WI38 (cell line): ENCODE measurements around the gene HIPK2.

Experiments used
- H3K4me3 ChIP-seq: 2 replicates; pipeline ENCODE4 v1.5.1; 2011; ENCODE audit warnings: low read depth, mild to moderate bottlenecking, control low read depth, low read length
- CTCF ChIP-seq: IDR thresholded peaks from 2 replicates; pipeline ENCODE4 v1.5.1; 2012; ENCODE audit warnings: low read depth, mild to moderate bottlenecking, control low read depth, low read length

Gene HIPK2

DNA sequence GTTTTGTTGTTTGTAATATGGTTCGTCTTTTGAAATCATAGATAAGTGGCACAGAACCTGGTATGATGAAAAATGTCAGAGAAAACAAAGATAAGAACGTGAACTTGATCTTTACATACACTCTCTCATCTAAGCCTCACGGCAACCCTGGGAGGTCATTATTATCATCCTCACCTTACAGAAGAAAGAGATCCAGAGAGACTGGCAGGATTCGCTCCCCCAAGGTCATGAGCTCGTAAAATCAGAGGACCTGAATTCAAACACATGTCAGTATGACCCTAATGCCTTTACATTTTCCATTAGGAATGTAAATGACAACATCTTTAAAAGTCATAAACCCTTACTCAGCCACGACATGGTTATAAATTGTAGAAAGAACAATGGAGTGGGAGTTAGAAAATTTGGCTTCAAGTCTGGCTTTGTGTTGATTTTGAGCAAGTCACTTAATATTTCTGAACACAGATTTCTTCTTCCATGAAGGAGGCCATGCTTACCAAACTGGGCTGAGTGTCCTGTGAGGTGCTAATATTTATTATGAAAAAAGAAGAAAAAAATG is 35.9 kb downstream of the HIPK2 start:
- H3K4me3 ChIP-seq, result no peak overlapping the region
- TF ChIP-seq CTCF, result no peak

GRCh38 chr7:139741239-139741638 is 36.6 kb downstream of the HIPK2 start:
- TF ChIP-seq CTCF, result no peak
- no peak overlapping the region for H3K4me3 ChIP-seq

DNA sequence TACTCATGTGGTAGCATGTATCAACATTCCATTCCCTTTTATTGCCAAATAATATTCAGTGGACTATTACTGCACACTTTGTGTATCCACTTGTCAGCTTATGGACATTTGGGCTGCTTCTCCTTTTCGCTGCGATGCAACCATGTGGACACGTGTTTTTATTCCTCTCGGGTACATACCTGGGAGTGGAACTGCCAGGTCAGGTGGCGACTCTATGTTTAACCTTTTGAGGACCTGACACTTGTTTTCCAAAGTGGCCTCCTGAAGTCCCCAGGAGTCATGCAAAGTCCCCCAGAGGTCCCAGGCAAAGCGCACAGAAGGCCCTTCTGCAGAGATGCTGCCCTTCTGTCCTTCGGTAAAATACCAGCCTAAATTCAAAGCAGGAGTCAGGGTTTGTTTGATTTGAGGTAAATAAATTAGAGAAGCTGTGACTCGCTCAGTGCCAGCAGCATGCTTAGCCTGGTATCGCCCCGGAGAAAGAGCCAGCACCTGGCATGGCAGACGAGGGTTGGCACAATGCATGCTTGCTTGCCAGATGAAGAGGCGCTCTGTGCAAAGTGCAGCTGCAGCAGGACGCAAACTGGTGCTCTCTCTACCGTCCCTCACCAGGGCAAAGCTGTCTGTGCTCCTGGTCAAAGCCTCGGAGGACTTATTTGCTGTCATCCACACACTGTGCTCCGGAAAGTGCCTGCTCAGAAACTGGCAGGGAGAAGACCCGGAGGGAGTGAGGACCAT is 37.8 kb downstream of the HIPK2 start:
- TF ChIP-seq CTCF, result no peak
- H3K4me3 ChIP-seq, result no peak overlapping the region

DNA sequence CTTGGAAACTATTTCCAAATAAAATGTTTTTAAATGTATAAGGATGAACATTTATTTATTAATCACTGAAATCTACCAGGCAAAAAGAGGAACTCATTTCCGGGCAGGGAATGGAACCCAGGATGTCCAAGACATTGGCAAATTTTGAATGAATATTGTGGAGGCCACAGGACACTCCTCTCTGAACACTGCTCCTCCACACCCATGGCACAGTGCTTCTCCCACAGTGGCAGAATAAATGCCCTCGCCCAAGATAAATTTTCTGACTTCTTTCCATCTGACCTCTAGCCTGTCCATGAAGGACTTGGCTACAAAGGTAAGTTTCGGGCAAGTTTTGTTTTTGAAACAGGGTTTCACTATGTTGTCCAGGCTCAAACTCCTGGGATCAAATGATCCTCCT is 39.0 kb downstream of the HIPK2 start:
- TF ChIP-seq CTCF, result no peak
- H3K4me3 ChIP-seq, result no peak overlapping the region

- TF ChIP-seq CTCF, result no peak
- no peak overlapping the region for H3K4me3 ChIP-seq
These were observed 39.7 kb downstream of the HIPK2 start for GRCh38 chr7:139738101-139738489.

DNA sequence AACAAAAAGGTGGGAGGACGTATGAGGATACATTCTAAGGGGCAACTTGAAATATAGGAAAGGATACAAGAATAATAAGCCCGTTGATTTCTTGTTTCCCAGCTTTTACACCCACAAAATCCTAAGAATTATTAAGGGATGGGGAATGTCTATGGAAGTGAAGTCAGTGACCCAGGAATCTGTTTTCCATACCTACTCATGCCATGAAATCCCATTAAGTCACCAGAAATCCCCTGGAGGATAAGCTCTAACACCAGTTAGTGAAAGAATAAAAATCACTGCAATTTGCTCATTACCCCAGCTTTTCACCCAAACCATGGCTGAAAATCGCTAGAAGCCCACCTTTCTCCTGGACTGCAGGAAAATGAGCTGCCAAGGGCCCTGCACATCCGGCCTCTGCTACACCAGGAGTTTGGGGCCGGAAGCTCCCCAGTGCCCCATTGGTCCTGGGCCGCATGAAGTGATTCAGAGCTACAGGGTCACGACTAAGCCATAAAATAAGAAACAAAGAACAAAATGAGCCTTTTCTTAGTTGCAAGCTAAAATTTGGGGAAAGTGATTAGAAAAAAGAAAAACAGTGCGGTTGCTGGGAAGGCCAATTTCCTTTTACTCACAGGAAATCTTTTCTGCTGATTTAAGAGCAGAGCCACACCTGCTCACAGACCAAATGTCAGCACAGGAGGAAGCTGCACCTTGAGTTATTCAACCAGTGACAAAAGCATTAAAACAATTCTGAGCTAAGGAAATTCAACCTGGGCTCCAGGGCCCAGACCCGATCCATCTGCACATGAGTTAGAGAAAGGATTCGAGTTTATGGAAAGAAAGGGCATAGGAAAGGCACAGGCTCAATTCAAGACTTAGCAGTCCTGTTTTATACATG is 40.3 kb downstream of the HIPK2 start:
- no peak overlapping the region for H3K4me3 ChIP-seq
- TF ChIP-seq CTCF, result no peak
